ENCODE results near the gene STAG2.

DNA sequence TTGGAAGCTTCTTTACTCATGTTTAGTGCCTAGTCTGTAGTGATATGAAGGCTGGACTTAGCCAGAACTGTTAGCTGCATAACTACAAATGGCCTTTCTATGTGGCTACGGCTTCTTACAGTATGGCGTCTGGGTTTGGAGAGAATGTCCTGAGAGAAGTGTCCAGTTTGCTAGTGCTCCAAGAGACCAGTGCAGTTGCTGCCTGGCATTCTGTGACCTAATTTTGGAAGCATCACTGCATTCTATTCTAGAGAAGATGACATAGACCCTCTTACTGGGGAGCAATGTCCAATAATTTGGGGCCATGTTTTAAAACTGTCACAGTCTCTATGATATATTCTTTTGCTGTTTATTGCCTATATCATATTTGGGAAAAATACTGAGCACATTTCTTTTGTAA, 74.2 kb downstream of the STAG2 start:
- TF ChIP-seq, protein P1, sequence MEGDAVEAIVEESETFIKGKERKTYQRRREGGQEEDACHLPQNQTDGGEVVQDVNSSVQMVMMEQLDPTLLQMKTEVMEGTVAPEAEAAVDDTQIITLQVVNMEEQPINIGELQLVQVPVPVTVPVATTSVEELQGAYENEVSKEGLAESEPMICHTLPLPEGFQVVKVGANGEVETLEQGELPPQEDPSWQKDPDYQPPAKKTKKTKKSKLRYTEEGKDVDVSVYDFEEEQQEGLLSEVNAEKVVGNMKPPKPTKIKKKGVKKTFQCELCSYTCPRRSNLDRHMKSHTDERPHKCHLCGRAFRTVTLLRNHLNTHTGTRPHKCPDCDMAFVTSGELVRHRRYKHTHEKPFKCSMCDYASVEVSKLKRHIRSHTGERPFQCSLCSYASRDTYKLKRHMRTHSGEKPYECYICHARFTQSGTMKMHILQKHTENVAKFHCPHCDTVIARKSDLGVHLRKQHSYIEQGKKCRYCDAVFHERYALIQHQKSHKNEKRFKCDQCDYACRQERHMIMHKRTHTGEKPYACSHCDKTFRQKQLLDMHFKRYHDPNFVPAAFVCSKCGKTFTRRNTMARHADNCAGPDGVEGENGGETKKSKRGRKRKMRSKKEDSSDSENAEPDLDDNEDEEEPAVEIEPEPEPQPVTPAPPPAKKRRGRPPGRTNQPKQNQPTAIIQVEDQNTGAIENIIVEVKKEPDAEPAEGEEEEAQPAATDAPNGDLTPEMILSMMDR (IDR thresholded peaks at IDR 0.05; ENCODE audit: low read length) = no peak
- TF ChIP-seq EZH2 (optimal IDR thresholded peaks at IDR 0.05; ENCODE audit: low read depth, low read length) (no peak), EZH2phosphoT487 (IDR thresholded peaks at IDR 0.05; ENCODE audit: low read length) (no peak)
